Uterus (tissue), 2 donors: Measurements from ENCODE around the gene ECI1.

Experiments
- CTCF ChIP-seq, 4 experiments: fragments of 200-600 bp in 2 of 4; fragments of 450-650 bp in 2 of 4; sonication (generic) in 2 of 4; IDR thresholded peaks; one replicate each; pipeline ENCODE4 v1.5.1; 2016 to 2019; ENCODE audit warnings: antibody characterized with exemption in 4 of 4, mild to moderate bottlenecking in 2 of 4, moderate library complexity in 1 of 4
- POLR2A ChIP-seq, 2 donors: fragments of 450-650 bp; IDR thresholded peaks; one replicate each; pipeline ENCODE4 v1.6.1; 2016; ENCODE audit warnings: antibody characterized with exemption in 2 of 2, mild to moderate bottlenecking in 1 of 2, moderate library complexity in 1 of 2

GRCh38 chr16:2191446-2191706 lies 60.0 kb downstream of the ECI1 start:
- TF ChIP-seq POLR2A (IDR thresholded peaks at IDR 0.05): no peak
- TF ChIP-seq CTCF (IDR thresholded peaks at IDR 0.05): no peak
